Measurements from ENCODE around the gene TBCA.

- TF ChIP-seq POLR2A (IDR thresholded peaks at IDR 0.05; ENCODE audit: low read depth, low read length) (no peak), CTCF (IDR thresholded peaks at IDR 0.05; ENCODE audit: extremely low read depth in 1 of 2, insufficient read depth in 1 of 2, low read depth in 1 of 2, low read length in 2 of 2) (no peak), MAX (IDR thresholded peaks at IDR 0.05; ENCODE audit: insufficient read depth, insufficient read length) (no peak), MYC (IDR thresholded peaks at IDR 0.05; ENCODE audit: low read depth, low read length) (no peak), POLR2AphosphoS5 (IDR thresholded peaks at IDR 0.05; ENCODE audit: insufficient read depth, low read depth, low read length) (no peak), EZH2 (IDR thresholded peaks at IDR 0.05; ENCODE audit: borderline replicate concordance, low read depth, low read length, severe bottlenecking) (no peak), JUN (IDR thresholded peaks at IDR 0.05; ENCODE audit: borderline replicate concordance, insufficient read depth, insufficient read length, low read depth) (no peak)
These were observed 24.7 kb downstream of the TBCA start for GRCh38 chr5:77751328-77752023.

Measured in endothelial cell of umbilical vein (primary cell).